Measurements from ENCODE around the gene MTM1. TPM values are rescaled to one million over a fixed set of nuclear protein-coding genes. Genes with fewer than 3 reads are reported as not detected.

MTM1 gene
- 10 to 100 TPM; 13.5 to 27.2 (median 17.8) TPM for total RNA-seq

- Histone ChIP-seq H3K4me3 (peak within 1 kb of the TSS; percentile 50 to 66 (median 60)), H3K27ac (peak within 1 kb of the TSS; percentile 32 to 89 (median 86)), H3K9me3 (no peaks in the 10 kb centered on the region), H3K27me3 (no peaks in the 10 kb centered on the region), H3K4me1 (peaks cover 0 to 24% (median 4%) of the 10 kb centered on the region in 4 donors), H3K36me3 (no peaks in the 10 kb centered on the region)
- TF ChIP-seq EP300 (IDR thresholded peaks at IDR 0.05) = peak; percentile 40 to 49
- no peak for TF ChIP-seq CTCF (IDR thresholded peaks at IDR 0.05)
- TF ChIP-seq POLR2A (IDR thresholded peaks at IDR 0.05) = peak; percentile 10 to 52
- peak; percentile 80 for DNase-seq (ENCODE audit: low spot score in 2 of 2)
- WGBS, 2 donors = 40% methylated on average over 50 of the region's 89 CpGs; no CpG with 5 or more reads in 1 of the 2 donors
Observed at GRCh38 chrX:150568320-150569154, at the start of gene MTM1. MTM1 (plus strand) TSS chrX:150568621; CDS start chrX:150592615, 23,994 bp downstream.

- WGBS, 2 donors = 73 to 100% methylated on average over 2 of the region's 2 CpGs
- Histone ChIP-seq H3K4me3 (no peak overlapping the region), H3K4me1 (no peaks in the 10 kb centered on the region), H3K27me3 (no peaks in the 10 kb centered on the region), H3K9me3 (no peaks in the 10 kb centered on the region), H3K27ac (no peak overlapping the region), H3K36me3 (no peaks in the 10 kb centered on the region)
- TF ChIP-seq CTCF (IDR thresholded peaks at IDR 0.05) (no peak), EP300 (IDR thresholded peaks at IDR 0.05) (no peak), POLR2A (IDR thresholded peaks at IDR 0.05) (no peak)
- DNase-seq (ENCODE audit: low spot score in 2 of 2) = no peak
Observed at GRCh38 chrX:150522494-150522893, 45.9 kb upstream of the MTM1 start.

GRCh38 chrX:150525061-150525919 is 43.1 kb upstream of the MTM1 start:
- H3K9me3 ChIP-seq = no peaks in the 10 kb centered on the region
- H3K27me3 ChIP-seq = no peaks in the 10 kb centered on the region
- no peak overlapping the region for H3K4me3 ChIP-seq
- peak overlapping the region in 1 of 4 donors; percentile 2 for H3K27ac ChIP-seq
- no peaks in the 10 kb centered on the region for H3K36me3 ChIP-seq
- TF ChIP-seq POLR2A (IDR thresholded peaks at IDR 0.05) (no peak), EP300 (IDR thresholded peaks at IDR 0.05) (peak in 1 of 2 donors; percentile 62)
- DNase-seq (ENCODE audit: low spot score in 2 of 2) = no peak
- 69 to 83% methylated on average over 5 to 10 of the region's 10 CpGs for WGBS, 2 donors
- no peaks in the 10 kb centered on the region for H3K4me1 ChIP-seq

- no peaks in the 10 kb centered on the region for H3K27me3 ChIP-seq
- no peak for TF ChIP-seq POLR2A (IDR thresholded peaks at IDR 0.05)
- TF ChIP-seq EP300 (IDR thresholded peaks at IDR 0.05) = no peak
- no peak for TF ChIP-seq CTCF (IDR thresholded peaks at IDR 0.05)
- WGBS, 2 donors = 71 to 80% methylated on average over 7 of the region's 7 CpGs
- H3K9me3 ChIP-seq = no peaks in the 10 kb centered on the region
- no peak overlapping the region for H3K4me3 ChIP-seq
- DNase-seq (ENCODE audit: low spot score in 2 of 2) = no peak
- H3K36me3 ChIP-seq = no peaks in the 10 kb centered on the region
- H3K4me1 ChIP-seq = no peaks in the 10 kb centered on the region
- H3K27ac ChIP-seq = no peak overlapping the region
Observed at GRCh38 chrX:150526692-150527091, 41.7 kb upstream of the MTM1 start.

- no peak for DNase-seq (ENCODE audit: low spot score in 2 of 2)
- TF ChIP-seq CTCF (IDR thresholded peaks at IDR 0.05) (no peak), POLR2A (IDR thresholded peaks at IDR 0.05) (no peak), EP300 (IDR thresholded peaks at IDR 0.05) (no peak)
- Histone ChIP-seq H3K36me3 (no peaks in the 10 kb centered on the region), H3K27ac (no peak overlapping the region), H3K27me3 (no peaks in the 10 kb centered on the region), H3K4me3 (no peak overlapping the region), H3K9me3 (no peaks in the 10 kb centered on the region), H3K4me1 (no peaks in the 10 kb centered on the region)
- WGBS, 2 donors = 83 to 84% methylated on average over 3 of the region's 3 CpGs
Observed at GRCh38 chrX:150527108-150527507, 41.3 kb upstream of the MTM1 start.
